NCI-H774 (cell line): ENCODE results near the gene PCED1B.
"Not testable (repeated sequence)": the region's sequence is repeated elsewhere in the genome, so short reads cannot be mapped to it uniquely, and the experiment has no call there.

Experiments
- DNase-seq: peaks from one replicate; lab custom pipeline; 2025; lab: John Stamatoyannopoulos, UW

Gene PCED1B

GRCh38 chr12:47164724-47165439, 85.5 kb downstream of the PCED1B start:
- no peak for DNase-seq

GRCh38 chr12:47165934-47166333, 86.5 kb downstream of the PCED1B start:
- no peak for DNase-seq

GRCh38 chr12:47166365-47166764, 86.9 kb downstream of the PCED1B start:
- no peak for DNase-seq

GRCh38 chr12:47170281-47170680, 90.9 kb downstream of the PCED1B start:
- DNase-seq, result not testable (repeated sequence)

GRCh38 chr12:47178014-47178413, 98.6 kb downstream of the PCED1B start:
- DNase-seq, result no peak

- DNase-seq, result not testable (repeated sequence)
Measured at GRCh38 chr12:47182164-47182938, 102.9 kb downstream of the PCED1B start.

GRCh38 chr12:47184229-47184628, 104.8 kb downstream of the PCED1B start:
- DNase-seq, result no peak

GRCh38 chr12:47184813-47185212, 105.4 kb downstream of the PCED1B start:
- no peak for DNase-seq

GRCh38 chr12:47186246-47186645, 106.8 kb downstream of the PCED1B start:
- DNase-seq, result no peak

GRCh38 chr12:47188576-47189441, 109.4 kb downstream of the PCED1B start:
- DNase-seq, result no peak

- DNase-seq, result no peak
Measured at GRCh38 chr12:47189728-47190127, 110.3 kb downstream of the PCED1B start.

- DNase-seq, result no peak
Measured at GRCh38 chr12:47190271-47190750, 110.9 kb downstream of the PCED1B start.

GRCh38 chr12:47190905-47191304, 111.5 kb downstream of the PCED1B start:
- no peak for DNase-seq

- no peak for DNase-seq
Measured at GRCh38 chr12:47192051-47192450, 112.6 kb downstream of the PCED1B start.

- DNase-seq, result no peak
Measured at GRCh38 chr12:47193066-47193465, 113.6 kb downstream of the PCED1B start.

GRCh38 chr12:47194501-47194900, 115.1 kb downstream of the PCED1B start:
- no peak for DNase-seq

- no peak for DNase-seq
Measured at GRCh38 chr12:47200446-47200845, 121.0 kb downstream of the PCED1B start.

- DNase-seq, result not testable (repeated sequence)
Measured at GRCh38 chr12:47201190-47201589, 121.8 kb downstream of the PCED1B start.

GRCh38 chr12:47202176-47202575, 122.8 kb downstream of the PCED1B start:
- DNase-seq, result no peak

GRCh38 chr12:47205532-47206449, 126.4 kb downstream of the PCED1B start:
- DNase-seq, result no peak
